SW480 (cell line): ENCODE measurements around the gene PTRH1.

Experiments used
- DNase-seq: peaks from one replicate; pipeline ENCODE4 v3.0.0-alpha.2; 2016; ENCODE audit warnings: low spot score

The PTRH1 gene

DNA sequence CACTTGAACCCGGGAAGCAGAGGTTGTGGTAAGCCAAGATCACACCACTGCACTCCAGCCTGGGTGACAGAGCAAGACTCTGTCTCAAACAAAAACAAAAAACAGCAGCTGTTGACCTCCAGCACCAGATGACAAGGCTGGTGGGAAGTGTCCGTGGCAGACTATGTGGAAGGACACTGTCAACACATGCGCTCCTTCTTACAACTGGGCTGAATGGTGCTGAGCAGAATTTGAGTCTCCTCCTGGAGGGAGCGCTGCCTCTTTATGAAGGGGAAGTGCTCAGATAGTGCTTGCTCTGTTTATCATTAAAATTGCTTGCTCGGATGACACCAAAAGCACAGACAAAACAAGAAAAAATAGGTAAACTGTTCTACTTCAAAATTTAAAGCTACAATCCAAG, 17.9 kb downstream of the PTRH1 start:
- DNase-seq: no peak

DNA sequence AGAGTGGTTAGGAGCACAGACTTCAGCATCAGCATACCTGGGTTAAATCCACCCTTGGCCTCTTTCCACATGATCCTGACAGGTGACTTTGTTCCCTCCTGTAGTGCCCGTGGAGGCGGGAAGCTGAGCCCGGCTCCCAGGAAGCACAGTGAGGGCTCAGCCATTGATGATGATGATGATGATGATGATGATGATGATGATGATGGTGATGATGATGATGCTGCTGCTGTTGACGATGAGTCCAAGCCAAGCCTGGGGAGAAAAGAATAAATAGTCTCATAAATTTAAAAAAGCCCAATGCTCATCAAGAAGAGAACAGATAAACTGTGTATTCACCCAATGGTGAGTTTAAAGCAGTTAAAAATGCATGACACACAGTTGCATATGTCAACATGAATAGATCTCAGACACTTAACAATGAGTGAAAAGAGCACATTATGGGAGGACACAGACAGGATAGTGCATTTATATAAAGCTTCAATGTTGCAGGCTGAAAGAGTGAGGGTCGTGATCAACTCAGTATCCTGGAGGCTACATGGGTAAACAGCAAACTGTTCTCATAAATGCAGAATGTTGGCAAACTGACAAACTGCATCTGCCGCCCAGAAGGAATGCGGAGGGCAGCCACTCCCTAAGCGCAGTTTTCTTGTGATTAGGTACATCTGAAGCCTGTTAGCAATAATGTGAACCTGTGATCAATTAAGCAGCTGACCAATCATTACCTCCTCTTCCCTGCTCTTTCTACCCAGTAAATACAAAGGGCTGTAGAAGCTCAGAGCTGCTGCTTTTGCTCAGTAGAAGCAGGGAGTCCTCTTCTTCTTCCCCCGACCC, 20.4 kb downstream of the PTRH1 start:
- DNase-seq: no peak

GRCh38 chr9:127693697-127694096, 21.8 kb downstream of the PTRH1 start:
- no peak for DNase-seq

GRCh38 chr9:127693143-127693542, 22.3 kb downstream of the PTRH1 start:
- no peak for DNase-seq

- no peak for DNase-seq
These were observed 23.4 kb downstream of the PTRH1 start for GRCh38 chr9:127692071-127692470.

GRCh38 chr9:127690735-127691134, 24.7 kb downstream of the PTRH1 start:
- DNase-seq: no peak

DNA sequence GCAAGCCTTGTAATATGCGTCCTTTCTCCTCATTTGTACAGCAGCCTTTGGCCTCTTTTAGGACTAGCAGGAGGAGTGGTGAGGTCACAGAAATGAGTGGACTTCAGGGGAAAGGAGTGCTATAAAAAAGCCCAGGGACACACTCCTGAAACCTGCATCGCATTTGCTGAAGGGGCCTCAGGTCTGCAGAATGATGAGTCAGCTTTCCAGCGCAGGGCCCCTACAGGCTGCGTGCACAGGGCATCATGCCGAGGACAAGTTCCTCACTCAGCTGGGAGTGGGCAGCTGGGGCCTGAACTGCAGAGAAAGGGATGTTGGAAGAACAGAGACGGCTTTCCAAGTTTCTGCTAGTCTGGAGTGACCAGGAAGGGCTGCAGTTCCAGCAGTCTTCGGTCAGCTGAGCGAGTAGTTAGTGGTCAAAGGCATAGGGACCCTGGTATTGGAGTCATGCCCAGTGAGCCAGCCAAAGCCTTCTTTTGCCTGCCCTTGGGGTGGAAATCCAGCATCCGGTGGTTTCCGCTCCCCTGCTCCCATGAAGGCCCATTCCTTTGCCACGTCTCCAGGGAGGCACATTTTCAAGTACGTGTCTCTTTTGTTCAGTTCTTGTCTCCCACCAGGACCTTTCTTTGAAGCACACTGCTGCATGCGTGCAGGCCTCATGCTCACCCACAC, 26.0 kb downstream of the PTRH1 start:
- DNase-seq: no peak

DNA sequence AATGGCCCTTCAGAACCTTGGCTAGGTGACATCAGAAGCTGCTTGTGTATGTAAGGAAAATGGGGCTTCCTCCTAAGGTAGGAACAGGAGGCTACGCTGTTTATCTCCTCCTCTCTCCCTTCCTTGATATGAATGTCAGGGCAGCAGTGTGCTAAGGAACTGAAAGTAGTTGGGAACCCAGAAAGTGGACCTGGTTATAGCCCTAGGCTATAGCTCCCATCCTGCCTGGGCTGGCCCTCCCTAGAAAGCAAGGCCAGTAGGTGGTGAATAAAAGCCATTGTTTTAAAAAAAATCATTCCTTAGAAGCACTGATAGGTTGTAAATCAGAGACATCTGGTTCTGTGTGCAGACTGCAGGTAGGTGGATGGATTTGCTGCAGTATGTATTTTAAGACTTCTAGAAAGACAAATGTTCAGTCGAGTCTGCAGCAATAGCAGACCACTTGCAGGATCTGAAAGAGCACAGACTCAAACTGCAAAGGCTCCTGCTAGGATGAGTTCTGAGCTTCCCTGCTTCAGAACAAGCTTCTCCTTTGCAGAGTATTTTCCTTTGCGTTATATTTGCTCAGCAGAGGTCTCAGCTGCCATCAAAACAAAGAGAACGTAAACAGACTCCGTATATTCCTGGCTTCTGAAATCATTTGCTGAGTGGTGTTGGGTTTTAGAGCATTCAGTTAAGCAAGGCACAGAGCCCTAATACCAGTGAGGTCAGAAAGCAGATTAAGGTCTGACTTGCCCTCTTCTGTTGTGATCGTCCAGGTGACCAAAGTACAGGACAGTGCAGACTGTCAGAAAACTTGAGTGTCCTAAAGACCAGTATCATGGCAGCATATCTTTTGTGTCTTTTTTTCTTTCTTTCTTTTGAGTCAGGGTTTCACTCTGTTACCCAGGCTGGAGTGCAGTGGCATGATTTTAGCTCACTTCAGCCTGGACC, 28.7 kb downstream of the PTRH1 start:
- DNase-seq: no peak

- no peak for DNase-seq
These were observed 30.9 kb downstream of the PTRH1 start for GRCh38 chr9:127684576-127684975.

DNA sequence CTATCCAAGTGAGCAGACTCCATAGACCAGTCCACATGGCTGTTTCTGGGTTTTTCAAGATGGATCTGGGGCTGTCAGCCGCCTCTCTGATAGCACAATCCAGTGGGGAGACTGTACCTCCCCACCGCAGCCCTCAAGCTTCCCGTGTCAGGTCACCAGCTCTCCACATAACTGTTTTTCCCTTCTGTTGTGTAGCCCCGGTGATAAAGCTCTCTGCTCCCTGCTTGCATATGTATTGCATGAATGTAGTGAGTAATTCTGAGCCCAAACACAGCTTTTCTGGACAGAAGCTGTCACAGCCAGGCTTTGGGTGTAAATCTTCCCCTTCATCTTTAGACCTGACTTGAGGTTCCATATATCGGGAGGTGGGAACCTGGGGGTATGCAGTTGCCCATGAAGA, 31.7 kb downstream of the PTRH1 start:
- DNase-seq: no peak

- no peak for DNase-seq
These were observed 32.9 kb downstream of the PTRH1 start for GRCh38 chr9:127682351-127683136.

DNA sequence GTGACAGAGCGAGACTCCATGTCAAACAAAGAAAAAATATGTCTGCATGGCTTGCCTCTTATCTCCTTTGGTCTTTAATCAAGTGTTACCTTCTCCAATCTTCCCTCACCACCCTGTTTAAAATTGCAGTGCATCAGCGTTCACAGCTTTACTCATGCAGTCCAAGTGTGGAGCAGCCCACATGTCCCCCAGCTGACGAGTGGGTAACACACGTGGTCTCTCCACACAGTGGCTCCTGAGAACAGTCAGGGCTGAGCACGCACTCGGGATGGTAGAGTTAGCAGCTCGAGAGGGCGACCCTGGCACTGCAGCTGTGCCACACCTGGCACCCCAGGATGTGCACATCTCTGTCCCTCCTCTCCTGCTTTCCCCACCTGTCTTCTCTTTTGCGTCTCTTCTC, 34.6 kb downstream of the PTRH1 start:
- DNase-seq: no peak

- no peak for DNase-seq
These were observed 35.2 kb downstream of the PTRH1 start for GRCh38 chr9:127680226-127680625.

- DNase-seq: no peak
These were observed 36.0 kb downstream of the PTRH1 start for GRCh38 chr9:127679506-127679905.

DNA sequence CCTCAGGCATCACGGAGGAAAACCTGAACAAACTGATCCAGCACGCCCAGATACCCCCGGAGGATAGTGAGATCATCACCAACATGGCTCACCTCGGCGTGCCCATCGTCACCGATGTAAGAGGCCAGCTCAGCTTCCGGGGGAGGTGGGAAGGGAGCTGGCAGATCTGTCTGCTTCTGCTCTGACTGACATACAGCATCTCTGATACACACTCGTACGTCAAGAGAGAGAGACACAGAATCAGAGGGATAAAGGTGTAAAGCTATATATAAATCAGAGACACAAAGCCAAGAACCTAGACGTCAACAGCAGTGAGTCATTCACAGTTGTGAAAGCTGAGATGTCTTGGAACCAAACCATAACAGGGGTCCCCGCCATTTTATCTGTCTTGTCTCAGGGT, 38.8 kb downstream of the PTRH1 start:
- no peak for DNase-seq

GRCh38 chr9:127673234-127673633, 42.2 kb downstream of the PTRH1 start:
- no peak for DNase-seq

GRCh38 chr9:127667906-127668305, 47.6 kb downstream of the PTRH1 start:
- no peak for DNase-seq

- DNase-seq: no peak
These were observed 48.2 kb downstream of the PTRH1 start for GRCh38 chr9:127667127-127667844.

DNA sequence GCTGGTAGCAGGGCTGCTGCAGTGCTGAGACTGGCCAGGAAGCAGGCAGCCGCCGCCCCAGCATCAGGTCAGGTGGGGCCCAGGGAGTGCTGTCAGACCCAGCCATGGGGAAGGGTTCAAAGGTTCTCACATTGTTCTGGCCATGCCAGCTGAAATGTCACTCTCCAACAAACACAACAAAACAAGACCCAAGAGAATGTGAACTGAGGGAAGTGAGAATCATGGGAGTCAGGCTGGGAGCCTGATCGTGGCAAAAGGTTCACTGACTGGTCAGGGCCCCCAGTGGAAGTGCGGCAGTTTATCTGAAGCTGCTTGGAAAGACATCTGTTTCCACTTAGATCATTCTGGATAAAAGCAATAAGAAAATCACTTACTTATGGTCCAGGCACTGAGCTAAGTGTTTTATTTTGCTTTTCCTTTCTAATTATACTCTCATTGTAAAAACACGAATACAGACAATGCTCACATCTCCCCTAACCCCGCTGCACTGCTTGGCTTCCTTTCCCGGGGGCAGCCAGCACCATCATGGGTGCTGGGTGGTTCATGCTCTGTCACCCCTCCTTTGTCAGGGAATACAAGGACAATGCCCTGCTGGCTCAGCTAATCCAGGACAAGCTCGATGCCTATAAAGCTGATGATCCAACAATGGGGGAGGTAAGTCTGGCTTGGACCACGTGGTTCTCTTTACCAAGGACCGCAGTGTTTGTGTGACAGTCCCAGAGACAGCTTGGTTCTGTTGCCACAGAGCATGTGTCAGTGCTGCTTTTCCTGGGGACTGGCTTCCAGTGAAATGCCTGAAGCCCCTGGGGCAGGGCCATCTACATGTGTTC, 50.6 kb downstream of the PTRH1 start:
- DNase-seq: no peak

- DNase-seq: no peak
These were observed 51.2 kb downstream of the PTRH1 start for GRCh38 chr9:127664324-127664677.
